Memory B cell (primary cell): ENCODE data around the gene COL28A1.
"Not testable (repeated sequence)": the region's sequence is repeated elsewhere in the genome, so short reads cannot be mapped to it uniquely, and the experiment has no call there.

Source experiments
- ATAC-seq: fragments of 150-1000 bp; cut with Tn5 transposase; 2 replicates; pipeline ENCODE4 v1.10.0; 2021; ENCODE audit warnings: low read depth, mild to moderate bottlenecking, moderate library complexity
- DNase-seq, 2 donors: peaks; one replicate each; pipeline ENCODE4 v3.0.0; 2022; ENCODE audit warnings: low spot score in 2 of 2
- H3K27ac Mint-ChIP-seq: one replicate; pipeline ENCODE4 v1.8.0; 2022; ENCODE audit warnings: mild to moderate bottlenecking, moderate library complexity, mixed read lengths
- H3K27me3 Mint-ChIP-seq: one replicate; pipeline ENCODE4 v1.8.0; 2022; ENCODE audit warnings: mixed read lengths
- H3K36me3 Mint-ChIP-seq: one replicate; pipeline ENCODE4 v1.8.0; 2022; ENCODE audit warnings: mild to moderate bottlenecking, mixed read lengths
- H3K4me1 Mint-ChIP-seq: one replicate; pipeline ENCODE4 v1.8.0; 2022; ENCODE audit warnings: mixed read lengths
- H3K4me3 Mint-ChIP-seq: one replicate; pipeline ENCODE4 v1.8.0; 2022; ENCODE audit warnings: mild to moderate bottlenecking, moderate library complexity, mixed read lengths
- H3K9me3 Mint-ChIP-seq: one replicate; pipeline ENCODE4 v1.8.0; 2022; ENCODE audit warnings: mixed read lengths

Gene COL28A1

GRCh38 chr7:7490003-7490402 is 45.7 kb downstream of the COL28A1 start:
- peaks cover 24% of the 10 kb centered on the region for H3K4me1 Mint-ChIP-seq
- H3K9me3 Mint-ChIP-seq: peaks cover 1% of the 10 kb centered on the region
- DNase-seq (no peak), ATAC-seq (peak; percentile 83)
- peak overlapping the region; percentile 40 for H3K27ac Mint-ChIP-seq
- H3K27me3 Mint-ChIP-seq: no peaks in the 10 kb centered on the region
- H3K36me3 Mint-ChIP-seq: no peaks in the 10 kb centered on the region
- H3K4me3 Mint-ChIP-seq: peak overlapping the region; percentile 61

- peak overlapping the region; percentile 61 for H3K4me3 Mint-ChIP-seq
- H3K4me1 Mint-ChIP-seq: peaks cover 24% of the 10 kb centered on the region
- no peaks in the 10 kb centered on the region for H3K36me3 Mint-ChIP-seq
- no peaks in the 10 kb centered on the region for H3K27me3 Mint-ChIP-seq
- no peak for DNase-seq
- ATAC-seq: no peak
- peaks cover 1% of the 10 kb centered on the region for H3K9me3 Mint-ChIP-seq
- H3K27ac Mint-ChIP-seq: peak overlapping the region; percentile 40
Measured at GRCh38 chr7:7489546-7489945, 46.1 kb downstream of the COL28A1 start.

GRCh38 chr7:7486362-7486761 is 49.3 kb downstream of the COL28A1 start:
- Mint-ChIP-seq H3K27me3 (no peaks in the 10 kb centered on the region), H3K36me3 (no peaks in the 10 kb centered on the region), H3K9me3 (peaks cover 3% of the 10 kb centered on the region), H3K4me1 (peaks cover 20% of the 10 kb centered on the region), H3K27ac (no peak overlapping the region), H3K4me3 (no peak overlapping the region)
- no peak for DNase-seq
- ATAC-seq: peak; percentile 70

GRCh38 chr7:7484072-7484471 is 51.6 kb downstream of the COL28A1 start:
- H3K4me3 Mint-ChIP-seq: no peak overlapping the region
- H3K4me1 Mint-ChIP-seq: peaks cover 6% of the 10 kb centered on the region
- no peaks in the 10 kb centered on the region for H3K36me3 Mint-ChIP-seq
- ATAC-seq: no peak
- no peak for DNase-seq
- peaks cover 1% of the 10 kb centered on the region for H3K9me3 Mint-ChIP-seq
- H3K27me3 Mint-ChIP-seq: no peaks in the 10 kb centered on the region
- no peak overlapping the region for H3K27ac Mint-ChIP-seq

- DNase-seq (no peak), ATAC-seq (no peak)
- Mint-ChIP-seq H3K27me3 (no peaks in the 10 kb centered on the region), H3K36me3 (no peaks in the 10 kb centered on the region), H3K27ac (no peak overlapping the region), H3K9me3 (peaks cover 1% of the 10 kb centered on the region), H3K4me1 (peaks cover 3% of the 10 kb centered on the region), H3K4me3 (no peak overlapping the region)
Measured at GRCh38 chr7:7481802-7482201, 53.9 kb downstream of the COL28A1 start.

GRCh38 chr7:7479275-7479805 is 56.3 kb downstream of the COL28A1 start:
- no peak overlapping the region for H3K4me3 Mint-ChIP-seq

GRCh38 chr7:7478569-7478968 is 57.1 kb downstream of the COL28A1 start:
- Mint-ChIP-seq H3K4me3 (no peak overlapping the region), H3K27me3 (no peaks in the 10 kb centered on the region)
- no peak for DNase-seq

More at GRCh38 chr7:7479275-7479805, 56.3 kb downstream of the COL28A1 start:
- Mint-ChIP-seq H3K36me3 (no peaks in the 10 kb centered on the region), H3K4me1 (no peaks in the 10 kb centered on the region), H3K27ac (no peak overlapping the region), H3K9me3 (peaks cover 1% of the 10 kb centered on the region), H3K27me3 (no peaks in the 10 kb centered on the region)
- no peak for ATAC-seq
- no peak for DNase-seq

GRCh38 chr7:7477641-7478040 is 58.0 kb downstream of the COL28A1 start:
- ATAC-seq, H3K4me3 Mint-ChIP-seq, DNase-seq, H3K9me3 Mint-ChIP-seq, H3K36me3 Mint-ChIP-seq, H3K27me3 Mint-ChIP-seq, H3K4me1 Mint-ChIP-seq, H3K27ac Mint-ChIP-seq: not testable (repeated sequence)

More at GRCh38 chr7:7478569-7478968, 57.1 kb downstream of the COL28A1 start:
- H3K36me3 Mint-ChIP-seq: no peaks in the 10 kb centered on the region
- no peak overlapping the region for H3K27ac Mint-ChIP-seq
- no peaks in the 10 kb centered on the region for H3K4me1 Mint-ChIP-seq
- no peak for ATAC-seq
- H3K9me3 Mint-ChIP-seq: peaks cover 1% of the 10 kb centered on the region

- Mint-ChIP-seq H3K4me3 (no peak overlapping the region), H3K4me1 (no peaks in the 10 kb centered on the region), H3K36me3 (no peaks in the 10 kb centered on the region), H3K27ac (no peak overlapping the region), H3K27me3 (no peaks in the 10 kb centered on the region), H3K9me3 (no peaks in the 10 kb centered on the region)
- ATAC-seq (no peak), DNase-seq (no peak)
Measured at GRCh38 chr7:7476381-7476780, 59.3 kb downstream of the COL28A1 start.

- no peaks in the 10 kb centered on the region for H3K4me1 Mint-ChIP-seq
- DNase-seq: no peak
- no peaks in the 10 kb centered on the region for H3K27me3 Mint-ChIP-seq
- H3K9me3 Mint-ChIP-seq: no peaks in the 10 kb centered on the region
- H3K36me3 Mint-ChIP-seq: no peaks in the 10 kb centered on the region
- H3K27ac Mint-ChIP-seq: no peak overlapping the region
- ATAC-seq: no peak
- no peak overlapping the region for H3K4me3 Mint-ChIP-seq
Measured at GRCh38 chr7:7475601-7476000, 60.1 kb downstream of the COL28A1 start.

GRCh38 chr7:7474436-7474835 is 61.2 kb downstream of the COL28A1 start:
- Mint-ChIP-seq H3K9me3 (no peaks in the 10 kb centered on the region), H3K36me3 (no peaks in the 10 kb centered on the region)

GRCh38 chr7:7464991-7465765 is 70.5 kb downstream of the COL28A1 start:
- not testable (repeated sequence) for DNase-seq, H3K9me3 Mint-ChIP-seq, H3K4me1 Mint-ChIP-seq, H3K27ac Mint-ChIP-seq, H3K27me3 Mint-ChIP-seq, ATAC-seq, H3K36me3 Mint-ChIP-seq, H3K4me3 Mint-ChIP-seq

More at GRCh38 chr7:7474436-7474835, 61.2 kb downstream of the COL28A1 start:
- Mint-ChIP-seq H3K4me3 (no peak overlapping the region), H3K27me3 (no peaks in the 10 kb centered on the region), H3K27ac (no peak overlapping the region), H3K4me1 (no peaks in the 10 kb centered on the region)
- ATAC-seq (no peak), DNase-seq (no peak)

GRCh38 chr7:7454000-7454399 is 81.7 kb downstream of the COL28A1 start:
- Mint-ChIP-seq H3K4me1 (no peaks in the 10 kb centered on the region), H3K9me3 (peaks cover 4% of the 10 kb centered on the region), H3K36me3 (peaks cover 4% of the 10 kb centered on the region), H3K27me3 (peaks cover 1% of the 10 kb centered on the region), H3K4me3 (no peak overlapping the region), H3K27ac (no peak overlapping the region)
- ATAC-seq (no peak), DNase-seq (no peak)

GRCh38 chr7:7452652-7453051 is 83.0 kb downstream of the COL28A1 start:
- H3K4me3 Mint-ChIP-seq: no peak overlapping the region
- H3K36me3 Mint-ChIP-seq: peaks cover 6% of the 10 kb centered on the region
- H3K4me1 Mint-ChIP-seq: no peaks in the 10 kb centered on the region
- no peak overlapping the region for H3K27ac Mint-ChIP-seq
- DNase-seq (no peak), ATAC-seq (no peak)
- peaks cover 1% of the 10 kb centered on the region for H3K27me3 Mint-ChIP-seq
- peaks cover 9% of the 10 kb centered on the region for H3K9me3 Mint-ChIP-seq

GRCh38 chr7:7452119-7452518 is 83.6 kb downstream of the COL28A1 start:
- Mint-ChIP-seq H3K9me3 (peaks cover 9% of the 10 kb centered on the region), H3K27me3 (peaks cover 1% of the 10 kb centered on the region), H3K27ac (no peak overlapping the region), H3K4me1 (no peaks in the 10 kb centered on the region), H3K4me3 (no peak overlapping the region), H3K36me3 (peaks cover 6% of the 10 kb centered on the region)
- DNase-seq (no peak), ATAC-seq (no peak)
